ENCODE data around the gene DLG2.

GRCh38 chr11:84836371-84836770 is 790.8 kb downstream of the DLG2 start:
- TF ChIP-seq CTCF (IDR thresholded peaks at IDR 0.05; ENCODE audit: low read length) (no peak), EZH2 (optimal IDR thresholded peaks at IDR 0.05; ENCODE audit: low read depth, low read length) (no peak), EZH2phosphoT487 (IDR thresholded peaks at IDR 0.05; ENCODE audit: low read length) (no peak)

All from MM.1S (cell line).